Mesothelial cell of epicardium (in vitro differentiated cells): Measurements from ENCODE around the gene IRGC. TPM values are rescaled to one million over a fixed set of nuclear protein-coding genes. Genes with fewer than 3 reads are reported as not detected.

Experiments used
- DNase-seq, 2 experiments: peaks; one replicate each; pipeline ENCODE4 v3.0.0; 2021; ENCODE audit warnings: low spot score in 2 of 2; ENCODE audit not compliant: unreplicated experiment in 2 of 2
- H3K27ac Mint-ChIP-seq: 2 replicates; pipeline ENCODE4 v1.8.0; 2021; ENCODE audit warnings: mixed read lengths
- H3K27me3 Mint-ChIP-seq: 2 replicates; pipeline ENCODE4 v1.8.0; 2021; ENCODE audit warnings: low read depth, mixed read lengths
- H3K36me3 Mint-ChIP-seq: 2 replicates; pipeline ENCODE4 v1.8.0; 2021; ENCODE audit warnings: mixed read lengths
- H3K4me1 Mint-ChIP-seq: 2 replicates; pipeline ENCODE4 v1.8.0; 2021; ENCODE audit warnings: mixed read lengths
- H3K4me3 Mint-ChIP-seq: 2 replicates; pipeline ENCODE4 v1.8.0; 2021; ENCODE audit warnings: mild to moderate bottlenecking, moderate library complexity, mixed read lengths
- H3K9me3 Mint-ChIP-seq: 2 replicates; pipeline ENCODE4 v1.8.0; 2021; ENCODE audit warnings: mixed read lengths
- CTCF ChIP-seq: fragments of 200-600 bp; sonication (generic); IDR thresholded peaks from one replicate; pipeline ENCODE4 v1.5.0; 2021; ENCODE audit warnings: antibody characterized with exemption; ENCODE audit not compliant: unreplicated experiment
- total RNA-seq: library from RNA; stranded (reverse); gene quantifications from 3 replicates; pipeline ENCODE4 v1.2.1, GENCODE V29; 2021

IRGC gene
- not detected in 3 replicates for total RNA-seq

- peaks cover 20% of the 10 kb centered on the region for H3K27me3 Mint-ChIP-seq
- H3K9me3 Mint-ChIP-seq = no peaks in the 10 kb centered on the region
- H3K4me1 Mint-ChIP-seq = no peaks in the 10 kb centered on the region
- H3K4me3 Mint-ChIP-seq = no peak within 1 kb of the TSS
- TF ChIP-seq CTCF = no peak
- no peaks in the 10 kb centered on the region for H3K36me3 Mint-ChIP-seq
- H3K27ac Mint-ChIP-seq = no peak within 1 kb of the TSS
- DNase-seq = no peak
Observed at GRCh38 chr19:43715776-43716175, at the start of gene IRGC. TSS of gene IRGC (plus strand) at chr19:43716076. CDS start at chr19:43718559, 2,483 bp downstream.

- Mint-ChIP-seq H3K9me3 (no peaks in the 10 kb centered on the region), H3K27me3 (peaks cover 14% of the 10 kb centered on the region)
- no peak for TF ChIP-seq CTCF
Observed at GRCh38 chr19:43667126-43667875, 48.6 kb upstream of the IRGC start.

GRCh38 chr19:43667876-43668405 is 47.9 kb upstream of the IRGC start:
- peaks cover 14% of the 10 kb centered on the region for H3K27me3 Mint-ChIP-seq
- H3K9me3 Mint-ChIP-seq = no peaks in the 10 kb centered on the region
- peak overlapping the region; percentile 77 for H3K4me3 Mint-ChIP-seq
- TF ChIP-seq CTCF = no peak
- peaks cover 31% of the 10 kb centered on the region for H3K4me1 Mint-ChIP-seq
- peak in 1 of 2 experiments; percentile 98 for DNase-seq
- H3K27ac Mint-ChIP-seq = peak overlapping the region; percentile 89
- peaks cover 18% of the 10 kb centered on the region for H3K36me3 Mint-ChIP-seq

More at GRCh38 chr19:43667126-43667875, 48.6 kb upstream of the IRGC start:
- Mint-ChIP-seq H3K4me1 (peaks cover 29% of the 10 kb centered on the region), H3K36me3 (peaks cover 23% of the 10 kb centered on the region), H3K4me3 (peak overlapping the region; percentile 77), H3K27ac (peak overlapping the region; percentile 89)
- no peak for DNase-seq

GRCh38 chr19:43668406-43669109 is 47.3 kb upstream of the IRGC start:
- Mint-ChIP-seq H3K4me1 (peaks cover 31% of the 10 kb centered on the region), H3K36me3 (peaks cover 17% of the 10 kb centered on the region), H3K27me3 (peaks cover 14% of the 10 kb centered on the region), H3K27ac (peak overlapping the region; percentile 89), H3K4me3 (peak overlapping the region; percentile 77), H3K9me3 (no peaks in the 10 kb centered on the region)
- TF ChIP-seq CTCF = no peak
- peak; percentile 88 to 98 for DNase-seq

- no peak for TF ChIP-seq CTCF
- Mint-ChIP-seq H3K36me3 (peaks cover 2% of the 10 kb centered on the region), H3K4me1 (peaks cover 46% of the 10 kb centered on the region), H3K9me3 (no peaks in the 10 kb centered on the region), H3K4me3 (no peak overlapping the region), H3K27ac (peak overlapping the region; percentile 32), H3K27me3 (peaks cover 14% of the 10 kb centered on the region)
- no peak for DNase-seq
Observed at GRCh38 chr19:43672061-43672679, 43.7 kb upstream of the IRGC start.
